ACC112 (cell line): Measurements from ENCODE around the gene VPREB1.
"Not testable (repeated sequence)": the region's sequence is repeated elsewhere in the genome, so short reads cannot be mapped to it uniquely, and the experiment has no call there.

Source experiments
- H2AFZ ChIP-seq: fragments of 200-600 bp; sonication (generic); one replicate; pipeline ENCODE4 v1.6.0; 2017; ENCODE audit warnings: antibody characterized with exemption, low read length; ENCODE audit not compliant: unreplicated experiment
- H3K27ac ChIP-seq: fragments of 200-600 bp; sonication (generic); 2 replicates; pipeline ENCODE4 v1.5.1; 2014; ENCODE audit warnings: low read depth, mild to moderate bottlenecking, antibody characterized with exemption, low read length, moderate library complexity
- H3K27me3 ChIP-seq: fragments of 200-600 bp; sonication (generic); 2 replicates; pipeline ENCODE4 v1.6.1; 2014; ENCODE audit warnings: mild to moderate bottlenecking, antibody characterized with exemption, low read length, moderate library complexity, mixed read lengths; ENCODE audit not compliant: insufficient read depth
- H3K36me3 ChIP-seq: fragments of 200-600 bp; sonication (generic); 2 replicates; pipeline ENCODE4 v1.6.1; 2016; ENCODE audit warnings: mild to moderate bottlenecking, antibody characterized with exemption, low read length, moderate library complexity, mixed read lengths; ENCODE audit not compliant: insufficient read depth
- H3K4me1 ChIP-seq: fragments of 200-600 bp; sonication (generic); one replicate; pipeline ENCODE4 v1.6.1; 2016; ENCODE audit warnings: low read length, mixed read lengths; ENCODE audit not compliant: insufficient read depth, unreplicated experiment, control insufficient read depth
- H3K4me3 ChIP-seq: fragments of 200-600 bp; sonication (generic); 2 replicates; pipeline ENCODE4 v1.5.1; 2014; ENCODE audit warnings: mild to moderate bottlenecking, low read depth, low read length
- H3K79me2 ChIP-seq: fragments of 200-600 bp; sonication (generic); one replicate; pipeline ENCODE4 v1.6.0; 2016; ENCODE audit warnings: low read length; ENCODE audit not compliant: control insufficient read depth, unreplicated experiment, insufficient read depth

The VPREB1 gene

DNA sequence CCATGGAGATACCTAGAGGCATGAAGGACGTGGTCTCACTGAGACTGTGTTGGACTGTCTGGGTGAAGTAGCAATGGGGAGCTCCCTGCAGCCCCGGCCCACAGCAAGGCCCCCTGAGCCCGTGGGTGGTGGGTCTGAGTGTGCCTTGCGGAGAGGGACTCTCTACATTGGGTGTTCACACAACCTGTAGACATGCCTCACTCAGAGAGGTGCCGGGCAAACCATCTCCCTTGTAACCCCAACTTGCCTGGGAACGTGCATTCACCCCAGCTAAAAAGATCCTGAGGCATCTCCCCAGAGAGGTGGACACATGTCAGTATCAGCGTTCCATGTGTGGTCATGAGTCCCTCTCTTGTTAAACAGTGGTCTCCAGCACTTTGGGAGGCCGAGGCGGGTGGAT lies 2.1 kb downstream of the VPREB1 start:
- Histone ChIP-seq H2AFZ (no peak overlapping the region), H3K27me3 (peaks cover 4% of the 10 kb centered on the region; the same call in 1 of the 2 replicates), H3K36me3 (no peaks in the 10 kb centered on the region), H3K79me2 (no peaks in the 10 kb centered on the region), H3K4me1 (no peaks in the 10 kb centered on the region), H3K4me3 (no peak overlapping the region), H3K27ac (no peak overlapping the region)

DNA sequence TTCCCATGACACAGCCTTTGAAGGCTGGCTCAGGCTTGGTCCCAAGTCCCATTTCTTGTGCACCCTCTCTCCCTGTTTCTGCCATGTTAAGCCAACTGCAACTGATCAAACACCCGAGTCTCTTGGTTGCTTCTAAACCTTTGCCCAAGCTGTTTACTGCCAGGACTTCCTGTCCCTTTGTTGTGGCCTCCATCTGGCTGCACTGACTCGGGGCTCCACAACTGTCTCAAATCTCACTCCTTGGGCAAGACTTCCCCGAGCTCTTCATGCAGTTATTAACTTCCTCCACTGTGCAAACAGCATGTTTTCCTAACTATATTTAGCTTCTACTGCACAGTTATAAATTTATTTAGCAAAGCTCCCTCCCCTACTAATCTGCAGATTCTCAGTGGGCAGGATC lies 4.3 kb downstream of the VPREB1 start:
- H3K79me2 ChIP-seq = no peaks in the 10 kb centered on the region
- H3K36me3 ChIP-seq = no peaks in the 10 kb centered on the region
- no peak overlapping the region for H2AFZ ChIP-seq
- no peaks in the 10 kb centered on the region for H3K27me3 ChIP-seq
- no peak overlapping the region for H3K4me3 ChIP-seq
- no peaks in the 10 kb centered on the region for H3K4me1 ChIP-seq
- no peak overlapping the region for H3K27ac ChIP-seq

DNA sequence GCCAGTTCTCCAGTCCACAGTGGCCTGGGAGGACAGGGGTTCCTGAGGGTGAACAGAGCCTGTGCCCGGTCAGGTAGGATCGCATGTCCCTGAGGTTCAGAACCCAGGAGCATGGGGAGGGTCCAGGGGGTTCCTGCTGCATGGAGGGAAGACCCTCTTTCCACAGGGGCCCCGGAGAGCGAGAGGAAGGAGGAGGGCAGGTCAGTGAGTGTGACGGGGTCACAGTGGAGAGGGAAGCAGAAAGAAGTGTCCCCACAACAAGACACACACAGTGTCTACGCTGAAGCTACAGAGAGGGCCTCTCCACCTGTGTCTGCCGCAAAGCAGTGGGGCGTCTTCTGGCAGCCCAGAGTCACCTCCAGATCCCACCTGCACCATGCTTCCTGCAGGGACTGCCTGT lies 6.1 kb downstream of the VPREB1 start:
- not testable (repeated sequence) for H3K27me3 ChIP-seq, H3K4me3 ChIP-seq, H3K79me2 ChIP-seq, H3K36me3 ChIP-seq, H3K4me1 ChIP-seq, H2AFZ ChIP-seq, H3K27ac ChIP-seq

DNA sequence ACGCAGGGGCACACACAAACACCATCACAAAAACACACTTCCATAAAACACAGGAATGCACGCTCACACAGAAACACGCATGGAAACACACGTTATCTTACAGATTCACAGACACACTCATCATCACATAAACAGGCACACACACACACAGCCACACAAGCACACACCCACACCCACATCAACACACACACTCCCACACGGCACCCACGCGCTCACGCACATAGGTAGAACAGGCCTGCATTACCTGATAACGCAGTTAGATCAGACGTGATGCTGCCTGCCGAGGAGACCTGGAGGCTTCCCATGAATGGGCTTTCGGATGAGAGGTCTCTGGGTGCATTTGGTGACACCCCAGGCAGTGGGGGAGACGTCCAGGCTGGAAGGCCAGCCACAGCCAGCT lies 11.5 kb downstream of the VPREB1 start:
- not testable (repeated sequence) for H2AFZ ChIP-seq, H3K4me3 ChIP-seq, H3K79me2 ChIP-seq, H3K4me1 ChIP-seq, H3K27me3 ChIP-seq, H3K27ac ChIP-seq, H3K36me3 ChIP-seq

DNA sequence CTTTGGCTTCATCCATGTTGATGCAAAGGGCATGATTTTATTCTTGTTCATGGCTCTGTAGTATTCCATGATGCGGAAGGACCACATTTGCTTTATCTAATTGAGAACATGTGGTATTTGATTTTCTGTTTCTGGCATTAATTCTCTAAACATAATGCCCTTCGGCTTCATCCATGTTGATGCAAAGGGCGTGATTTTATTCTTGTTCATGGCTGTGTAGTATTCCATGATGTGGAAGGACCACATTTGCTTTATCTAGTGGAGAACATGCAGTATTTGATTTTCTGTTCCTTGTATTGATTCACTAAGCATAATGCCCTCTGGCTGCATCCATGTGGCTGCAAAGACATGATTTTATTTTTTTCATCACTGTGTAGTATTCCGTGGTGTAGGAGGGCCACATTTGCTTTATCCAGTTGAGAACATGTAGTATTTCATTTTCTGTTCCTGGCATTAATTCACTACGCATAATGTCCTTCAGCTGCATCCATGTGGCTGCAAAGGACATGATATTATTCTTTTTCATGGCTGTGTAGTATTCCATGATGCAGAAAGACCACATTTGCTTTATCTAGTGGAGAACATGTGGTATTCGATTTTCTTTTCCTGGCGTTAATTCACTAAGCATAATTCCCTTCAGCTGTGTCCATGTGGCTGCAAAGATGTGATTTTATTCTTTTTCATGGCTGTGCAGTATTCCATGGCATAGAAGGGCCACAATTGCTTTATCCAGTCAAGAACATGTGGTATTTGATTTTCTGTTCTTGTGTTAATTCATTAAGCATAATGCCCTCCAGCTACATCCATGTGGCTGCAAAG lies 14.2 kb downstream of the VPREB1 start:
- H3K79me2 ChIP-seq, H3K4me3 ChIP-seq, H3K27ac ChIP-seq, H3K36me3 ChIP-seq, H3K4me1 ChIP-seq, H3K27me3 ChIP-seq, H2AFZ ChIP-seq: not testable (repeated sequence)

GRCh38 chr22:22260169-22260568 lies 15.6 kb downstream of the VPREB1 start:
- not testable (repeated sequence) for H3K27me3 ChIP-seq, H2AFZ ChIP-seq, H3K36me3 ChIP-seq

DNA sequence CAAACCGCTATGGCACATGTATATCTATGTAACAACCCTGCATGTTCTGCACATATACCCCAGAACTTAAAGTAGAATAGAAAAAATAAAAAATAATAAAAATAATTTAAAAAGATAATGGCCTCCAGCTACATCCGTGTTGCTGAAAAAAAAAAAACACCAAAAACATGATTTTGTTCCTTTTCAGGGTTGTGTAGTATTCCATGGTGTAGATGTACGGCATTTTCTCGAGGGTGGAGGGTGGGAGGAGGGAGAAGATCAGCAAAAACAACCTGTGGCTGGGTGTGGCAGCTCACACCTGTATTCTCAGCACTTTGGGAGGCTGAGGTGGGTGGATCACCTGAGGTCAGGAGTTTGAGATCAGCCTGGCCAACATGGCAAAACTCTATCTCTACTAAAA lies 16.0 kb downstream of the VPREB1 start:
- H3K4me1 ChIP-seq, H3K27me3 ChIP-seq, H2AFZ ChIP-seq, H3K79me2 ChIP-seq, H3K36me3 ChIP-seq, H3K4me3 ChIP-seq, H3K27ac ChIP-seq: not testable (repeated sequence)

More at GRCh38 chr22:22260169-22260568, 15.6 kb downstream of the VPREB1 start:
- not testable (repeated sequence) for H3K4me3 ChIP-seq, H3K79me2 ChIP-seq, H3K4me1 ChIP-seq, H3K27ac ChIP-seq

DNA sequence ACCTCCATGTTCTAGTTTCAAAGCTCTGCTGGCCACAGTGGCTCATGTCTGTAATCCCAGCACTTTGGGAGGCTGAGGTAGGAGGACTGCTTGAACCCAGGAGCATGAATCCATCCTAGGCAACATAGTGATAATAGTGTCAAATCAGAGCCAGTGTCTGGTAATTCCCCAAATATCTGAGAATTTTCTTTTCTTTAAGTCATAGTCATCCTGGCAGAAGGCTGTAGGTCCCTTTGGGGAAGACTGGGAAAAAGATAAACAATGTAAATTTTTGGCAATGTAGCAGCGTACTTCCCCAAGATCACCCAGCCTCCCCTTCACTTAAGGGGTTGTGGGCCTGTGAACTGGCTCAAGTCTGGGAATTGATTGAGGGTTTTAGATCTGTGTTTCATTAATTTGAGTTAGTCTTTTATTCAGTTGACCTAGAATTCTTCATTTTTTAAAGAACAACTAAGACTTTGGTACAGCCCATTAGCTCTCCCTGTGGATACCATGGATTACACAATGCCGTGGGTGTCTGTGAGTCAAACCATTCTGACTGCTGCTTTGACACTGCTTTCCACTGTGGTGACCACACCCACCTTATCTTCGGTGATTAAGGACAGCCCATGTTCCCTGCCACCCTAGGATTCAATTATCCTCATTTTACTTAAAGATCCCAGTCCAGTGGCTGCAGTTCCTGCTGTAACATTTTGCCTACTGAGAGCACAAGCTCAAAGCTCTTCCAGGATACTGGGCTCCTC lies 17.9 kb downstream of the VPREB1 start:
- H2AFZ ChIP-seq, H3K79me2 ChIP-seq, H3K27me3 ChIP-seq, H3K36me3 ChIP-seq, H3K4me1 ChIP-seq, H3K4me3 ChIP-seq: not testable (repeated sequence)
- H3K27ac ChIP-seq = peak overlapping the region; percentile 47

DNA sequence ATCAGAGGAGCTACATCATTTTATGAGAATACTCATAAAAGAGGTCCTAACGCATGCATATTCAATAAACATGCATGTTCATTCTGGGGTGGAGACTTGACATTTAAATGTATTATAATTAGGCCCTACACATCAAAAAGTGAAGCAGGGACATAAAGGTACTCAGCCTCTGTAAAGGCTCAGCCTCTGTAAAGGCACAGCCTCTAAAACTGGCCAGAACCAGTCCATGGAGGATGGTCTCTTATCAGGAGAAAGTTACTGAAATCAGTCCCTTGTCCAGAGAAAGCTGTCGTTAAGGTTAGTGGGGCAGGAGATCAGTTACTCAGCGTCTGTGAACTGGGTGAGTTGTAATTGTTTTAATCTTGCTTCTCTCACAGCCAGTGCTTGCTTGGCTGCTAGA lies 19.2 kb downstream of the VPREB1 start:
- H3K27me3 ChIP-seq, H3K4me3 ChIP-seq, H3K36me3 ChIP-seq, H3K27ac ChIP-seq, H2AFZ ChIP-seq, H3K4me1 ChIP-seq, H3K79me2 ChIP-seq: not testable (repeated sequence)

DNA sequence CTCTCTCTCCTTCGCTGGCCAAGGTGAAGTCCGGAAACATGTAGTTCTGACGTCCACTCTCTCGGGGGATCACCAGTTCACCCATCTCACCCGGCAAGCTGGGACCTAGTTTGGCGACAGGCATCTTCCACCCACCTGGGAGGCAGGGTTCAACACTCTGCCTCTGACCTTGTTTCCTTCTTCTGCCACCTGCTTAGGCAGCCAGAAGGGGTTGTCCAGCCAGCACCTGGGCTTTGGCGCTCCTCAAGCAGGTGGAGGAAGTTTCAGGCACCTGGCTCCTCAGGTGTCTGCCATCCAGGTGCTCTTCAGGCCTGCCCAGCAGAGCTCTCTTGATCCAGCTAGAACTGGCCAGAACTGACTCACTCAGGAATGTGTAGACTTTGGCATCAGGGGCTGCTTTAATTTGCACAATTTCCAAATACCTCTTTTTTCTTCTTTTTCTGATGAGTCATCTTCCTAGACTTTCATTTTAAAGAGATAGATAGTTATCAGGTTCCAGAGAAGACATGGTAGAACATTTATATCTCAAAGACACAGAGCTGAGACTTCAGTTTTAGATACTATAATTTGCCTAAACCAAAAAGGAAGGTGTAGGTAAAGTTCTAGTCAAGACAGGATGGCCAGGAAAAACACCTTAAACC lies 25.6 kb downstream of the VPREB1 start:
- not testable (repeated sequence) for H2AFZ ChIP-seq, H3K27ac ChIP-seq, H3K27me3 ChIP-seq, H3K4me3 ChIP-seq, H3K4me1 ChIP-seq, H3K79me2 ChIP-seq, H3K36me3 ChIP-seq

DNA sequence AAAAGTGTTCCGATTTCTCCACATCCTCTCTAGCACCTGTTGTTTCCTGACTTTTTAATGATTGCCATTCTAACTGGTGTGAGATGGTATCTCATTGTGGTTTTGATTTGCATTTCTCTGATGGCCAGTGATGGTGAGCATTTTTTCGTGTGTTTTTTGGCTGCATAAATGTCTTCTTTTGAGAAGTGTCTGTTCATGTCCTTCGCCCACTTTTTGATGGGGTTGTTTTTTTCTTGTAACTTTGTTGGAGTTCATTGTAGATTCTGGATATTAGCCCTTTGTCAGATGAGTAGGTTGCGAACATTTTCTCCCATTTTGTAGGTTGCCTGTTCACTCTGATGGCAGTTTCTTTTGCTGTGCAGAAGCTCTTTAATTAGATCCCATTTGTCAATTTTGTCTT lies 32.8 kb downstream of the VPREB1 start:
- not testable (repeated sequence) for H3K4me3 ChIP-seq, H3K79me2 ChIP-seq, H3K27me3 ChIP-seq, H2AFZ ChIP-seq, H3K36me3 ChIP-seq, H3K27ac ChIP-seq, H3K4me1 ChIP-seq
